Glutamatergic neuron (in vitro differentiated cells): Measurements from ENCODE around the gene KANK3. TPM values are rescaled to one million over a fixed set of nuclear protein-coding genes. Genes with fewer than 3 reads are reported as not detected.

Experiments
- DNase-seq: peaks from one replicate; pipeline ENCODE4 v3.0.0; 2022
- H3K27ac Mint-ChIP-seq: one replicate; pipeline ENCODE4 v1.8.0; 2020; ENCODE audit warnings: mild to moderate bottlenecking, mixed read lengths, inconsistent platforms; ENCODE audit not compliant: unreplicated experiment
- H3K27me3 Mint-ChIP-seq: one replicate; pipeline ENCODE4 v1.8.0; 2020; ENCODE audit warnings: mild to moderate bottlenecking, moderate library complexity, mixed read lengths, inconsistent platforms; ENCODE audit not compliant: unreplicated experiment
- H3K36me3 Mint-ChIP-seq: one replicate; pipeline ENCODE4 v1.8.0; 2020; ENCODE audit warnings: mild to moderate bottlenecking, mixed read lengths, inconsistent platforms; ENCODE audit not compliant: unreplicated experiment
- H3K4me1 Mint-ChIP-seq: one replicate; pipeline ENCODE4 v1.8.0; 2020; ENCODE audit warnings: mild to moderate bottlenecking, low read depth, mixed read lengths, inconsistent platforms; ENCODE audit not compliant: unreplicated experiment
- H3K4me3 Mint-ChIP-seq: one replicate; pipeline ENCODE4 v1.8.0; 2020; ENCODE audit warnings: mild to moderate bottlenecking, mixed read lengths, inconsistent platforms; ENCODE audit not compliant: unreplicated experiment
- H3K9me3 Mint-ChIP-seq: one replicate; pipeline ENCODE4 v1.8.0; 2020; ENCODE audit warnings: mild to moderate bottlenecking, moderate library complexity, mixed read lengths, inconsistent platforms; ENCODE audit not compliant: unreplicated experiment
- total RNA-seq: library from RNA; stranded (reverse); fragmentation: NEBNext Ultra II Directional; extraction: Animal tissue kit (Norgen Biotek cat#: 25700); gene quantifications from one replicate; pipeline ENCODE4 v1.2.1, GENCODE V29; 2021; ENCODE audit not compliant: unreplicated experiment
- TF ChIP-seq, protein P1 (sequence below): fragments of 200-600 bp; sonication (generic); IDR thresholded peaks from one replicate; pipeline ENCODE4 v1.5.0; 2021; ENCODE audit not compliant: partially characterized antibody, unreplicated experiment

The KANK3 gene
- total RNA-seq, 1 donor from 2014 or later: 8.9 TPM

DNA sequence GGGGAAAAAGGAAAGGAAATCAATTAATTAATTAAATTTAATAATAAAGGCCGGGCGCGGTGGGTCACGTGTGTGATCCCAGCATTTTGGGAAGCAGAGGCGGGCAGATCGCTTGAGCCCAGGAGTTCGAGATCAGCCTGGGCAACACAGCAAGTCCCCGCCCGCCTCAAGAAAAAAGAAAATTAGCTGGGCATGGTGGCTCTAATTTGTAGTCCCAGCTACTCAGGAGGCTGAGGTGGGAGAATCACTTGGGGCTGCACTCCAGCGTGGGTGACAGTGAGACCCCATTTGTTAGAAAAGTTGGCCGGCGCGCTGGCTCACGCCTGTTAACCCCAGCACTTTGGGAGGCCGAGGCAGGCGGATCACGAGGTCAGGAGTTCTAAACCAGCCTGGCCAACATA lies 34.2 kb downstream of the KANK3 start:
- peak overlapping the region; percentile 89 for H3K4me3 Mint-ChIP-seq
- no peaks in the 10 kb centered on the region for H3K36me3 Mint-ChIP-seq
- H3K27me3 Mint-ChIP-seq: peaks cover 8% of the 10 kb centered on the region
- TF ChIP-seq, protein P1, sequence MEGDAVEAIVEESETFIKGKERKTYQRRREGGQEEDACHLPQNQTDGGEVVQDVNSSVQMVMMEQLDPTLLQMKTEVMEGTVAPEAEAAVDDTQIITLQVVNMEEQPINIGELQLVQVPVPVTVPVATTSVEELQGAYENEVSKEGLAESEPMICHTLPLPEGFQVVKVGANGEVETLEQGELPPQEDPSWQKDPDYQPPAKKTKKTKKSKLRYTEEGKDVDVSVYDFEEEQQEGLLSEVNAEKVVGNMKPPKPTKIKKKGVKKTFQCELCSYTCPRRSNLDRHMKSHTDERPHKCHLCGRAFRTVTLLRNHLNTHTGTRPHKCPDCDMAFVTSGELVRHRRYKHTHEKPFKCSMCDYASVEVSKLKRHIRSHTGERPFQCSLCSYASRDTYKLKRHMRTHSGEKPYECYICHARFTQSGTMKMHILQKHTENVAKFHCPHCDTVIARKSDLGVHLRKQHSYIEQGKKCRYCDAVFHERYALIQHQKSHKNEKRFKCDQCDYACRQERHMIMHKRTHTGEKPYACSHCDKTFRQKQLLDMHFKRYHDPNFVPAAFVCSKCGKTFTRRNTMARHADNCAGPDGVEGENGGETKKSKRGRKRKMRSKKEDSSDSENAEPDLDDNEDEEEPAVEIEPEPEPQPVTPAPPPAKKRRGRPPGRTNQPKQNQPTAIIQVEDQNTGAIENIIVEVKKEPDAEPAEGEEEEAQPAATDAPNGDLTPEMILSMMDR: no peak
- DNase-seq: no peak
- peaks cover 3% of the 10 kb centered on the region for H3K9me3 Mint-ChIP-seq
- H3K27ac Mint-ChIP-seq: peak overlapping the region; percentile 45
- H3K4me1 Mint-ChIP-seq: peaks cover 9% of the 10 kb centered on the region

DNA sequence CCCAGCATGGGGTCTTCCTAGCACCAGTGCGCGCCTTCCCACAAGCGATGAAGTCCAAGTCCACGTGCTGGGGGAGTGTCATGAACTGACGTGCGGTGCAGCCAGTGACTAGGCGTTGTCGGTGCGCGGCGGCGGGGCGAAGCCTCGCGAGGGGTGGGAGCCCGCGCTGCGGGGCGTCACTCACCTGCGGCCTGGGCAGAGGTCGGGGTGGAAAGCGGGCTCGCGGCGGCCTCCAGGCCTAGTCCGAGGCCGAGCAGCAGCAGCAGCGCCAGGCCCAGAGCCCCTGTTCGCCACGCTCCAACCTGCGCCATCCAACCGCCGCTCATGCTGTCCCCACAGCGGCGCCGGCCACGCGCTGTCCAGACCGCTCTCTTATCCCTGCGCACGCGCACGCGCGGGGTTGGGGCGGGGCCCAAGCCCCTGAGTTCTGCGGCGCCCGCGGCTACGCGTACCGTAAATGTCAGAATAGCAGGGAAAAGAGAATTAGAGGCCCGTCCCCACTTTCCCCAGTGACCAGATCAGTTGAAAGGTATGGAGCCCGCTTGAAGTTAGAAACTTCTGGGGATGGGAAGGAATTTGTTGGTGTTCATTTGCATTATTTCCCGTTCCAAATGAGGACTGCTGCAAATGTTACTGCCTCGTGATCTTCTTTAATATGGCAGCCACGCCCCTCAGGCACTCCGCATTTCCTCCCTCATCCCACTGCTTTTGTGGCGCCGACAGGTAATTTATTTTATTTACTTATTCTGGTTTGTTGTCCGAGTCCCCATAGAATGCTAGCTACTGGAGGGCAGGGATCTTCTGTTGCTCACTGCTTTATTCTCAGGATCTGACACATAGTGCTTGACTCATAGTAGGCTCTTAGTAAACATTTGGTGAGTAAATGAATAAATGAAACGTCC lies 34.8 kb downstream of the KANK3 start, which contains the start of gene CD320:
TSS of gene CD320 (minus strand) at position 394 of the 902 bp plus-strand sequence. CDS start at position 326, 68 bp downstream.
- Mint-ChIP-seq H3K36me3 (no peaks in the 10 kb centered on the region), H3K4me1 (peaks cover 9% of the 10 kb centered on the region), H3K27me3 (peaks cover 8% of the 10 kb centered on the region), H3K27ac (peak within 1 kb of the TSS; percentile 92), H3K4me3 (peak within 1 kb of the TSS; percentile 99), H3K9me3 (peaks cover 3% of the 10 kb centered on the region)
- TF ChIP-seq, protein P1: no peak
- DNase-seq: peak; percentile 92

DNA sequence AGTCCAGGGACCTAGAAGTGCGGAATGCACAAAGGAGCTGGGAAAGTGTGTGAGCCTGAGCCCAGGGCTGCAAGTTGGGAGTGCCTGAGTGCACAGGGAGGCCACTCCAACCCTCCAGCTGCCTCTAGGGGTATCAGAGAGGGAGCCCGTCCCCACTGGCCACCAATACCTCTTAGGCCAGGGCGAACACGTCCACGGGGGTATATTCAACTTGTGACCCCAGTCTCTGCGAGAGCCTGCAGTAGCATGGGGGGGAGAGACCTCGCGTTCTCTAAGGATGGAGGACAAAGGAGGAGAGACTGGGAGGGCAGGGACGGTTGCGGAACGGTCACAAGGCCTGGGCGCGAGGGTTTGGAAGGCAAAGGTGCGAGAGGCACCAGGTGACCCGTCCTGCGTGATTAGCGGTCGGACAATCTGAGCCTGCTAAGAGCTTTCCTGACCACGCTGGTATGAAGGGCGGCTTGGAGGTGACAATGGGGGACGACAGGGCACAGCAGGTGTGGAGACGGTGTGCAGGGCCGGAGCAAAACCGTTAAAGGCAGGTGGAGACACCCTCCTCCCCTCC lies 35.6 kb downstream of the KANK3 start:
- DNase-seq: no peak
- Mint-ChIP-seq H3K9me3 (peaks cover 3% of the 10 kb centered on the region), H3K27ac (peak overlapping the region; percentile 92), H3K27me3 (peaks cover 6% of the 10 kb centered on the region), H3K4me3 (peak overlapping the region; percentile 99), H3K36me3 (no peaks in the 10 kb centered on the region), H3K4me1 (peaks cover 9% of the 10 kb centered on the region)
- TF ChIP-seq, protein P1: no peak

DNA sequence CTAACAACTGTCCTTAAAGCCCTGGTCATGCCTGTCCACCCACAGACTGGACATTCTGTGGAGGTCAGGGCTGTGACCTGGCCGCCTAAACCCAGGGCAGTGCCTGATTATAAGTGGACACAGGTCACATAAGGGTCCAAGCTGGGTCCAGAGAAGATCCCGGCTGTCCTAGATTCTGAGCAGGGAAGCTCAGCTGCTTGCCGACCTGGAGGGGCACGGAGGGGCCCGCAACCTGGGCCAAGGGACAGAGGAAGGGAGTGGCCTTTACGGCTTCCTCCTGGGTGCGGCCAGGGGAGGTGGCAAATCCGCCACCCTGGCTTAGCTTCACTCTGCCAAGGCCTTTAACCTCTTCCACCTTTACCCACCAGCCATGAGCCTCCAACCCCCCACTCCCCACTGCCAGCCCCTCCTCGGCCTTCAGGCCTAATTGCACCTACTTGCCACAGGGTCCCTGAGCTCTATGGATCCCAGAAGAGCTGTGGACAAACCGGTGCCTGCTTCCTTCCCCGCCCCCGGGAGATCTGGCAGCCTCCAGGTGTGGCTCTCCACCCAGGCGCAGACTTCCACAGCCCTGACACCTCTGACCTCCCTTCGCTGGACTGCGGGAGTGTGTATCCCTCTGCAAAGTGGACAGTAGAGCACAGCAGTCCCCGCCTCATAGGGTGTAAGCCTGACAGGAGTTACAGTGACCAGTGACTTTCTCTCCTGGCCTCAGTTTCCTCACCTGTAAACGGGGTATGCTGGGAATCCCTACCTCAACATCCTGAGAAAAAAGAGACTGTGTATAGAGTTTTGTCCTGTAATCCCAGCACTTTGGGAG lies 36.6 kb downstream of the KANK3 start:
- H3K9me3 Mint-ChIP-seq: peaks cover 3% of the 10 kb centered on the region
- peak overlapping the region; percentile 99 for H3K4me3 Mint-ChIP-seq
- TF ChIP-seq, protein P1: no peak
- H3K27me3 Mint-ChIP-seq: peaks cover 6% of the 10 kb centered on the region
- H3K27ac Mint-ChIP-seq: no peak overlapping the region
- no peak for DNase-seq
- H3K4me1 Mint-ChIP-seq: peaks cover 9% of the 10 kb centered on the region
- no peaks in the 10 kb centered on the region for H3K36me3 Mint-ChIP-seq
